ENCODE measurements around the gene IFT22. TPM values are rescaled to one million over a fixed set of nuclear protein-coding genes. Genes with fewer than 3 reads are reported as not detected.

The IFT22 gene
- total and polyA plus RNA-seq, 2 of the 8 experiments (the other 6 are each of a cell fraction or from before 2014, with no cell fraction given): 17.7 to 18.9 TPM

DNA sequence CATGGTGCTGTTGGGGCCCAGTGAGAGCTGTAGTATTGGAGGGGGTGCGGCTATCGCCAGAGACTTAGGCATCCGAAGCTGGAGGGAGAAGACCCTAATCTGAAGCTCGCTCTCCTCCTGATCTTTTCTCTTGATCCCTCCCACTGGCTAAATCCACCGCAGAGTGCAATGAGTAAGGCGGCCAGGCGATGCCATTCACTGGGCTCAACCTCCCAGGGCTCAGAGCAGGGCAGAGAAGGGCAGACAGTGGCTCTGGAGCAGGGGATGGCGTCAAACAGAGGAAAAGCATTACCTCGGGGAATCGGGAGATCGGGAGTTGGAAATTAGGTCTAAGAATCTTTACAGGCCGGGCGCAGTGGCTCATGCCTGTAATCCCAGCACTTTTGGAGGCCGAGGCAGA is 18.8 kb upstream of the IFT22 start:
- Histone ChIP-seq H3K9ac (replicated peaks in 1 of 4; ENCODE audit: extremely low read depth in 1 of 4, low read depth in 3 of 4, low read length in 3 of 4) (no peak overlapping the region), H3K79me2 (ENCODE audit: control insufficient read depth in 1 of 2, insufficient read depth in 2 of 2, low read length in 2 of 2) (no peaks in the 10 kb centered on the region), H4K8ac (ENCODE audit: extremely low read depth, insufficient read depth, low read length) (peak overlapping the region; percentile 79), H3K4me1 (replicated peaks in 1 of 4; ENCODE audit: control insufficient read depth in 3 of 4, insufficient read depth in 4 of 4, low read length in 3 of 4) (no peaks in the 10 kb centered on the region), H3K23me2 (ENCODE audit: low read depth, low read length) (no peaks in the 10 kb centered on the region), H3K9me3 (ENCODE audit: insufficient read depth in 2 of 2, low read depth in 1 of 2, low read length in 1 of 2) (no peaks in the 10 kb centered on the region), H4K5ac (ENCODE audit: insufficient read length, low read depth, low read length) (no peak overlapping the region), H2BK5ac (ENCODE audit: low read depth, low read length) (no peak overlapping the region), H3K4me2 (ENCODE audit: insufficient read depth in 1 of 2, low read depth in 2 of 2, low read length in 2 of 2) (no peak overlapping the region), H3K4me3 (ENCODE audit: extremely low read depth in 1 of 4, insufficient read depth in 2 of 4, low read depth in 3 of 4, low read length in 4 of 4) (no peak overlapping the region), H4K91ac (replicated peaks; ENCODE audit: insufficient read length, low read length) (no peak overlapping the region), H2BK15ac (ENCODE audit: low read length) (no peak overlapping the region), H4K20me1 (replicated peaks in 1 of 2; ENCODE audit: control insufficient read depth in 1 of 2, insufficient read depth in 2 of 2, low read length in 2 of 2) (no peaks in the 10 kb centered on the region), H3K36me3 (ENCODE audit: control insufficient read depth in 2 of 4, insufficient read depth in 4 of 4, low read length in 3 of 4) (no peaks in the 10 kb centered on the region), H3K4ac (replicated peaks; ENCODE audit: insufficient read length, low read depth, low read length) (no peak overlapping the region), H3K27ac (ENCODE audit: low read depth, low read length) (no peak overlapping the region), H3K23ac (ENCODE audit: insufficient read length) (no peak overlapping the region), H3K56ac (replicated peaks; ENCODE audit: insufficient read length, low read depth, low read length) (no peak overlapping the region), H2AFZ (ENCODE audit: low read length) (no peak overlapping the region), H3K18ac (ENCODE audit: extremely low read depth, low read length) (no peak overlapping the region), H2BK120ac (replicated peaks; ENCODE audit: low read depth, low read length) (no peak overlapping the region), H3K79me1 (ENCODE audit: low read depth, low read length) (no peaks in the 10 kb centered on the region), H2AK5ac (ENCODE audit: low read depth, low read length) (no peak overlapping the region), H3K27me3 (replicated peaks in 1 of 4; ENCODE audit: control insufficient read depth in 3 of 4, extremely low read depth in 1 of 4, insufficient read depth in 3 of 4, low read length in 3 of 4) (no peaks in the 10 kb centered on the region), H2BK20ac (ENCODE audit: low read length) (no peak overlapping the region), H2BK12ac (ENCODE audit: low read depth, low read length) (no peak overlapping the region), H3K14ac (ENCODE audit: insufficient read length) (no peak overlapping the region)
- ChIA-PET POLR2A (ENCODE audit: partially characterized antibody) (interaction anchor here (1.5 to 1.9 kb wide), 6 partner anchors 9 to 46 kb away, joined by 3 to 9 read pairs (median 5); partner anchors contain the start of genes COL26A1 and IFT22), CTCF (ENCODE audit: partially characterized antibody) (interaction anchor here (0.6 to 2.5 kb wide), 7 partner anchors 15 to 207 kb away, joined by 3 to 9 read pairs (median 4); no protein-coding TSS in a partner anchor)
- no peak for FAIRE-seq
- WGBS, 2 experiments (ENCODE audit: extremely low coverage in 1 of 2, insufficient coverage in 1 of 2, insufficient read length in 1 of 2, insufficient replicate concordance in 2 of 2, low coverage in 1 of 2, low lambda C conversion rate in 2 of 2, missing lambda C conversion rate in 1 of 2): 87% methylated on average over 14 of the region's 14 CpGs; no CpG with 5 or more reads in 1 of the 2 experiments
- no peak for TF ChIP-seq RXRA (IDR thresholded peaks at IDR 0.05; ENCODE audit: insufficient read depth, low read depth, low read length)
- no peak for TF ChIP-seq POLR2A (IDR thresholded peaks at IDR 0.05; ENCODE audit: control extremely low read depth in 1 of 2, low read depth in 2 of 2, low read length in 2 of 2)
- TF ChIP-seq, protein P1, sequence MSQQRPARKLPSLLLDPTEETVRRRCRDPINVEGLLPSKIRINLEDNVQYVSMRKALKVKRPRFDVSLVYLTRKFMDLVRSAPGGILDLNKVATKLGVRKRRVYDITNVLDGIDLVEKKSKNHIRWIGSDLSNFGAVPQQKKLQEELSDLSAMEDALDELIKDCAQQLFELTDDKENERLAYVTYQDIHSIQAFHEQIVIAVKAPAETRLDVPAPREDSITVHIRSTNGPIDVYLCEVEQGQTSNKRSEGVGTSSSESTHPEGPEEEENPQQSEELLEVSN (IDR thresholded peaks at IDR 0.05): no peak
- TF ChIP-seq CHD2 (IDR thresholded peaks at IDR 0.05; ENCODE audit: low read length): no peak
- no peak for DNase-seq (ENCODE audit: low read depth in 1 of 2, low spot score in 2 of 2)

Measured in H1 (cell line).